H1 (cell line): Measurements from ENCODE around the gene CLIC1. TPM values are rescaled to one million over a fixed set of nuclear protein-coding genes. Genes with fewer than 3 reads are reported as not detected.

Experiments used
- ASH2L ChIP-seq: fragments of 200-600, 300-600 bp; sonication (generic); IDR thresholded peaks from one replicate; pipeline ENCODE4 v1.7.1; 2017; ENCODE audit warnings: low read length
- CEBPB ChIP-seq: IDR thresholded peaks from 2 replicates; pipeline ENCODE4 v1.6.1; 2012; ENCODE audit warnings: low read depth, low read length
- CTBP2 ChIP-seq: IDR thresholded peaks from 2 replicates; pipeline ENCODE4 v1.7.0; 2011; ENCODE audit warnings: borderline replicate concordance, mild to moderate bottlenecking, moderate library complexity, mixed read lengths, low read length; ENCODE audit not compliant: insufficient read depth, insufficient read length
- FOSL1 ChIP-seq: IDR thresholded peaks from 2 replicates; pipeline ENCODE4 v1.6.1; 2011; ENCODE audit warnings: mild to moderate bottlenecking, low read depth, low read length, moderate library complexity; ENCODE audit not compliant: insufficient read depth
- POLR2AphosphoS5 ChIP-seq: IDR thresholded peaks from 2 replicates; pipeline ENCODE4 v1.6.1; 2011; ENCODE audit warnings: low read depth, low read length
- SIX5 ChIP-seq: IDR thresholded peaks from 2 replicates; pipeline ENCODE4 v1.6.1; 2011; ENCODE audit warnings: mild to moderate bottlenecking, low read depth, low read length
- SUZ12 ChIP-seq: fragments of 200-600 bp; sonication (generic); IDR thresholded peaks from 2 replicates; pipeline ENCODE4 v1.6.1; 2012; ENCODE audit warnings: mild to moderate bottlenecking, inconsistent platforms, low read length, moderate library complexity, mixed read lengths
- TAF7 ChIP-seq: optimal IDR thresholded peaks from 2 replicates; pipeline ENCODE3; 2011; ENCODE audit warnings: low read depth, mild to moderate bottlenecking, inconsistent platforms, low read length, moderate library complexity, borderline replicate concordance
- polyA plus RNA-seq, 7 experiments: library from polyadenylated mRNA; depleted of rRNA in 3 of 7; stranded (reverse) in 5 of 7; unstranded in 2 of 7; fragments of >200 nt in 5 of 7; fragments of 200-250 nt in 2 of 7; gene quantifications; 1 replicate in 5 of 7; 2 replicates in 1 of 7; 4 replicates in 1 of 7; pipeline versions ENCODE4 v1.2.1 to v1.2.3, GENCODE V29; 2011 to 2013; ENCODE audit warnings: missing spikeins in 2 of 7, mixed read lengths in 2 of 7
- total RNA-seq: library from RNA; stranded (reverse); fragmentation: NEBNext Ultra II Directional; extraction: Animal tissue kit (Norgen Biotek cat#: 25700); gene quantifications from 2 replicates; pipeline ENCODE4 v1.2.1, GENCODE V29; 2021
- TF ChIP-seq, protein P1 (sequence below): fragments of 300-600 bp; sonication (generic); IDR thresholded peaks from 2 replicates; pipeline ENCODE4 v1.7.1; 2012; ENCODE audit warnings: low read length, moderate library complexity, mild to moderate bottlenecking, inconsistent platforms; ENCODE audit not compliant: insufficient replicate concordance
- TF ChIP-seq, protein P2 (sequence below), 3 experiments: IDR thresholded peaks; 1 replicate in 2 of 3; 2 replicates in 1 of 3; pipeline versions ENCODE4 v1.5.1 to v1.6.1; 2011; ENCODE audit warnings: low read length in 3 of 3, mild to moderate bottlenecking in 3 of 3, inconsistent platforms in 2 of 3, low read depth in 1 of 3, moderate library complexity in 1 of 3; ENCODE audit not compliant: insufficient read depth in 1 of 3; ENCODE audit errors: control extremely low read depth in 1 of 3

CLIC1 gene
- total and polyA plus RNA-seq, 2 of the 8 experiments (the other 6 are each of a cell fraction or from before 2014, with no cell fraction given), result 250 to 277 TPM

DNA sequence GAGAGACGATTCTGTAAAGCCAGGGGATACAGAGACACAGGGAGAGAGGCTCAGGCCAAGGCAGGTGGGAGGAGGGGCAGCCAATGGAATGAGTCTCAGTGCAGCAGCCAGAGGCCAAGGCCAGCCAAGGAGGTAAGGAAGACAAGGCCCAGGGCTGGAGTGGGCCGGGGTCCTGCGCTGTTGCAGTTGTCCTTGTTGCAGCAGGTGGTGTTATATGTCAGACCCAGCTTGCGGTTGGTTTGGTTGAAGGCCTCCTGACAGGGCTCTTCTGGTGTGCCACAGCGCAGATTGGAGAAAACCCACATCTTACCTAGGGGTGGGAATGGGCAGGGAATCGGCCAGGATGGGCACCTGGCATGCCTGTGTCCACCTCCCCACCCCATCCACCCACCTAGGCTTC is 17.3 kb downstream of the CLIC1 start (continued):
- TF ChIP-seq, protein P1, sequence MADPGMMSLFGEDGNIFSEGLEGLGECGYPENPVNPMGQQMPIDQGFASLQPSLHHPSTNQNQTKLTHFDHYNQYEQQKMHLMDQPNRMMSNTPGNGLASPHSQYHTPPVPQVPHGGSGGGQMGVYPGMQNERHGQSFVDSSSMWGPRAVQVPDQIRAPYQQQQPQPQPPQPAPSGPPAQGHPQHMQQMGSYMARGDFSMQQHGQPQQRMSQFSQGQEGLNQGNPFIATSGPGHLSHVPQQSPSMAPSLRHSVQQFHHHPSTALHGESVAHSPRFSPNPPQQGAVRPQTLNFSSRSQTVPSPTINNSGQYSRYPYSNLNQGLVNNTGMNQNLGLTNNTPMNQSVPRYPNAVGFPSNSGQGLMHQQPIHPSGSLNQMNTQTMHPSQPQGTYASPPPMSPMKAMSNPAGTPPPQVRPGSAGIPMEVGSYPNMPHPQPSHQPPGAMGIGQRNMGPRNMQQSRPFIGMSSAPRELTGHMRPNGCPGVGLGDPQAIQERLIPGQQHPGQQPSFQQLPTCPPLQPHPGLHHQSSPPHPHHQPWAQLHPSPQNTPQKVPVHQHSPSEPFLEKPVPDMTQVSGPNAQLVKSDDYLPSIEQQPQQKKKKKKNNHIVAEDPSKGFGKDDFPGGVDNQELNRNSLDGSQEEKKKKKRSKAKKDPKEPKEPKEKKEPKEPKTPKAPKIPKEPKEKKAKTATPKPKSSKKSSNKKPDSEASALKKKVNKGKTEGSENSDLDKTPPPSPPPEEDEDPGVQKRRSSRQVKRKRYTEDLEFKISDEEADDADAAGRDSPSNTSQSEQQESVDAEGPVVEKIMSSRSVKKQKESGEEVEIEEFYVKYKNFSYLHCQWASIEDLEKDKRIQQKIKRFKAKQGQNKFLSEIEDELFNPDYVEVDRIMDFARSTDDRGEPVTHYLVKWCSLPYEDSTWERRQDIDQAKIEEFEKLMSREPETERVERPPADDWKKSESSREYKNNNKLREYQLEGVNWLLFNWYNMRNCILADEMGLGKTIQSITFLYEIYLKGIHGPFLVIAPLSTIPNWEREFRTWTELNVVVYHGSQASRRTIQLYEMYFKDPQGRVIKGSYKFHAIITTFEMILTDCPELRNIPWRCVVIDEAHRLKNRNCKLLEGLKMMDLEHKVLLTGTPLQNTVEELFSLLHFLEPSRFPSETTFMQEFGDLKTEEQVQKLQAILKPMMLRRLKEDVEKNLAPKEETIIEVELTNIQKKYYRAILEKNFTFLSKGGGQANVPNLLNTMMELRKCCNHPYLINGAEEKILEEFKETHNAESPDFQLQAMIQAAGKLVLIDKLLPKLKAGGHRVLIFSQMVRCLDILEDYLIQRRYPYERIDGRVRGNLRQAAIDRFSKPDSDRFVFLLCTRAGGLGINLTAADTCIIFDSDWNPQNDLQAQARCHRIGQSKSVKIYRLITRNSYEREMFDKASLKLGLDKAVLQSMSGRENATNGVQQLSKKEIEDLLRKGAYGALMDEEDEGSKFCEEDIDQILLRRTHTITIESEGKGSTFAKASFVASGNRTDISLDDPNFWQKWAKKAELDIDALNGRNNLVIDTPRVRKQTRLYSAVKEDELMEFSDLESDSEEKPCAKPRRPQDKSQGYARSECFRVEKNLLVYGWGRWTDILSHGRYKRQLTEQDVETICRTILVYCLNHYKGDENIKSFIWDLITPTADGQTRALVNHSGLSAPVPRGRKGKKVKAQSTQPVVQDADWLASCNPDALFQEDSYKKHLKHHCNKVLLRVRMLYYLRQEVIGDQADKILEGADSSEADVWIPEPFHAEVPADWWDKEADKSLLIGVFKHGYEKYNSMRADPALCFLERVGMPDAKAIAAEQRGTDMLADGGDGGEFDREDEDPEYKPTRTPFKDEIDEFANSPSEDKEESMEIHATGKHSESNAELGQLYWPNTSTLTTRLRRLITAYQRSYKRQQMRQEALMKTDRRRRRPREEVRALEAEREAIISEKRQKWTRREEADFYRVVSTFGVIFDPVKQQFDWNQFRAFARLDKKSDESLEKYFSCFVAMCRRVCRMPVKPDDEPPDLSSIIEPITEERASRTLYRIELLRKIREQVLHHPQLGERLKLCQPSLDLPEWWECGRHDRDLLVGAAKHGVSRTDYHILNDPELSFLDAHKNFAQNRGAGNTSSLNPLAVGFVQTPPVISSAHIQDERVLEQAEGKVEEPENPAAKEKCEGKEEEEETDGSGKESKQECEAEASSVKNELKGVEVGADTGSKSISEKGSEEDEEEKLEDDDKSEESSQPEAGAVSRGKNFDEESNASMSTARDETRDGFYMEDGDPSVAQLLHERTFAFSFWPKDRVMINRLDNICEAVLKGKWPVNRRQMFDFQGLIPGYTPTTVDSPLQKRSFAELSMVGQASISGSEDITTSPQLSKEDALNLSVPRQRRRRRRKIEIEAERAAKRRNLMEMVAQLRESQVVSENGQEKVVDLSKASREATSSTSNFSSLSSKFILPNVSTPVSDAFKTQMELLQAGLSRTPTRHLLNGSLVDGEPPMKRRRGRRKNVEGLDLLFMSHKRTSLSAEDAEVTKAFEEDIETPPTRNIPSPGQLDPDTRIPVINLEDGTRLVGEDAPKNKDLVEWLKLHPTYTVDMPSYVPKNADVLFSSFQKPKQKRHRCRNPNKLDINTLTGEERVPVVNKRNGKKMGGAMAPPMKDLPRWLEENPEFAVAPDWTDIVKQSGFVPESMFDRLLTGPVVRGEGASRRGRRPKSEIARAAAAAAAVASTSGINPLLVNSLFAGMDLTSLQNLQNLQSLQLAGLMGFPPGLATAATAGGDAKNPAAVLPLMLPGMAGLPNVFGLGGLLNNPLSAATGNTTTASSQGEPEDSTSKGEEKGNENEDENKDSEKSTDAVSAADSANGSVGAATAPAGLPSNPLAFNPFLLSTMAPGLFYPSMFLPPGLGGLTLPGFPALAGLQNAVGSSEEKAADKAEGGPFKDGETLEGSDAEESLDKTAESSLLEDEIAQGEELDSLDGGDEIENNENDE, result no peak
- TF ChIP-seq CTBP2, result no peak
- no peak for TF ChIP-seq FOSL1
- no peak for TF ChIP-seq SUZ12
- no peak for TF ChIP-seq TAF7
- no peak for TF ChIP-seq POLR2AphosphoS5
- TF ChIP-seq ASH2L, result no peak
- no peak for TF ChIP-seq SIX5
- TF ChIP-seq, protein P2, sequence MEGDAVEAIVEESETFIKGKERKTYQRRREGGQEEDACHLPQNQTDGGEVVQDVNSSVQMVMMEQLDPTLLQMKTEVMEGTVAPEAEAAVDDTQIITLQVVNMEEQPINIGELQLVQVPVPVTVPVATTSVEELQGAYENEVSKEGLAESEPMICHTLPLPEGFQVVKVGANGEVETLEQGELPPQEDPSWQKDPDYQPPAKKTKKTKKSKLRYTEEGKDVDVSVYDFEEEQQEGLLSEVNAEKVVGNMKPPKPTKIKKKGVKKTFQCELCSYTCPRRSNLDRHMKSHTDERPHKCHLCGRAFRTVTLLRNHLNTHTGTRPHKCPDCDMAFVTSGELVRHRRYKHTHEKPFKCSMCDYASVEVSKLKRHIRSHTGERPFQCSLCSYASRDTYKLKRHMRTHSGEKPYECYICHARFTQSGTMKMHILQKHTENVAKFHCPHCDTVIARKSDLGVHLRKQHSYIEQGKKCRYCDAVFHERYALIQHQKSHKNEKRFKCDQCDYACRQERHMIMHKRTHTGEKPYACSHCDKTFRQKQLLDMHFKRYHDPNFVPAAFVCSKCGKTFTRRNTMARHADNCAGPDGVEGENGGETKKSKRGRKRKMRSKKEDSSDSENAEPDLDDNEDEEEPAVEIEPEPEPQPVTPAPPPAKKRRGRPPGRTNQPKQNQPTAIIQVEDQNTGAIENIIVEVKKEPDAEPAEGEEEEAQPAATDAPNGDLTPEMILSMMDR (IDR thresholded peaks at IDR 0.05; ENCODE audit: control extremely low read depth in 1 of 3, insufficient read depth in 1 of 3, low read depth in 1 of 3, low read length in 3 of 3), result no peak
- no peak for TF ChIP-seq CEBPB
